HUES6 (cell line): ENCODE results near the gene XPC.

ENCODE experiments used
- H3K27ac ChIP-seq: 2 replicates; pipeline ENCODE4 v1.7.0; 2013; ENCODE audit warnings: low read depth, mild to moderate bottlenecking, low read length, inconsistent platforms
- H3K27me3 ChIP-seq: 2 replicates; pipeline ENCODE4 v1.6.1; 2013; ENCODE audit warnings: low read length; ENCODE audit not compliant: control insufficient read depth, insufficient read depth
- H3K36me3 ChIP-seq: 2 replicates; pipeline ENCODE4 v1.6.1; 2013; ENCODE audit warnings: low read length; ENCODE audit not compliant: control insufficient read depth, insufficient read depth
- H3K4me1 ChIP-seq: 2 replicates; pipeline ENCODE4 v1.6.1; 2013; ENCODE audit warnings: low read length; ENCODE audit not compliant: control insufficient read depth, insufficient read depth
- H3K4me3 ChIP-seq: 2 replicates; pipeline ENCODE4 v1.5.1; 2013; ENCODE audit warnings: low read depth, low read length
- H3K9ac ChIP-seq: one replicate; pipeline ENCODE4 v1.6.1; 2013; ENCODE audit warnings: mild to moderate bottlenecking, low read length
- H3K9me3 ChIP-seq: 2 replicates; pipeline ENCODE4 v1.6.1; 2013; ENCODE audit warnings: low read depth, low read length; ENCODE audit not compliant: control insufficient read depth, insufficient read depth

XPC gene

GRCh38 chr3:14169871-14170270 lies 8.5 kb downstream of the XPC start:
- Histone ChIP-seq H3K9ac (no peak overlapping the region), H3K4me1 (no peaks in the 10 kb centered on the region), H3K27ac (no peak overlapping the region), H3K4me3 (no peak overlapping the region), H3K9me3 (no peaks in the 10 kb centered on the region), H3K27me3 (no peaks in the 10 kb centered on the region), H3K36me3 (peaks cover 85% of the 10 kb centered on the region)

GRCh38 chr3:14169435-14169834 lies 9.0 kb downstream of the XPC start:
- Histone ChIP-seq H3K9ac (no peak overlapping the region), H3K36me3 (peaks cover 89% of the 10 kb centered on the region), H3K4me3 (no peak overlapping the region), H3K9me3 (no peaks in the 10 kb centered on the region), H3K27me3 (no peaks in the 10 kb centered on the region), H3K27ac (no peak overlapping the region), H3K4me1 (no peaks in the 10 kb centered on the region)

GRCh38 chr3:14166877-14167603 lies 11.4 kb downstream of the XPC start:
- no peak overlapping the region for H3K9ac ChIP-seq
- H3K4me1 ChIP-seq: no peaks in the 10 kb centered on the region
- no peak overlapping the region for H3K4me3 ChIP-seq
- peaks cover 100% of the 10 kb centered on the region for H3K36me3 ChIP-seq
- H3K27me3 ChIP-seq: no peaks in the 10 kb centered on the region
- no peak overlapping the region for H3K27ac ChIP-seq
- H3K9me3 ChIP-seq: peaks cover 6% of the 10 kb centered on the region; the same call in 1 of the 2 replicates

DNA sequence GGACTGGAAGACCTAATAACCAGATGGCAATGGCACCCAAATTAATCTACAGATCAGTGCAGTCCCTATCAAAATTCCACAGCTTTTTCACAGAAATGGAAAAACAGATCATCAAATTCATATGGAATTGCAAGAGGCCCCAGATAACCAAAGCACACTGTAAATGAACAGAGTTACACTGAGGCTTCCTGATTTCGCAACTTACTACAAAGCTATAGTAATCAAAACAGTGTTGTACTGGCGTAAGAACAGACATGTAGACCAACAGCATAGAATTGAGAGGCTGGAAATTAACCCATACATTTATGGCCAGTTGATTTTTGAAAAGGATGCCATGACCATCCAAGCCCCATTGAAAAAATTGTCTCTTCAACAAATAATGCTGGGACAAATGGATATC lies 16.2 kb downstream of the XPC start:
- no peaks in the 10 kb centered on the region for H3K4me1 ChIP-seq
- H3K4me3 ChIP-seq: no peak overlapping the region
- H3K36me3 ChIP-seq: peaks cover 100% of the 10 kb centered on the region
- H3K27ac ChIP-seq: no peak overlapping the region
- H3K9ac ChIP-seq: no peak overlapping the region
- peaks cover 12% of the 10 kb centered on the region; the same call in 1 of the 2 replicates for H3K9me3 ChIP-seq
- no peaks in the 10 kb centered on the region for H3K27me3 ChIP-seq

GRCh38 chr3:14161282-14161681 lies 17.1 kb downstream of the XPC start:
- no peak overlapping the region for H3K9ac ChIP-seq
- no peak overlapping the region for H3K27ac ChIP-seq
- H3K9me3 ChIP-seq: peaks cover 12% of the 10 kb centered on the region; the same call in 1 of the 2 replicates
- H3K4me3 ChIP-seq: no peak overlapping the region
- H3K4me1 ChIP-seq: no peaks in the 10 kb centered on the region
- peaks cover 100% of the 10 kb centered on the region for H3K36me3 ChIP-seq
- no peaks in the 10 kb centered on the region for H3K27me3 ChIP-seq

DNA sequence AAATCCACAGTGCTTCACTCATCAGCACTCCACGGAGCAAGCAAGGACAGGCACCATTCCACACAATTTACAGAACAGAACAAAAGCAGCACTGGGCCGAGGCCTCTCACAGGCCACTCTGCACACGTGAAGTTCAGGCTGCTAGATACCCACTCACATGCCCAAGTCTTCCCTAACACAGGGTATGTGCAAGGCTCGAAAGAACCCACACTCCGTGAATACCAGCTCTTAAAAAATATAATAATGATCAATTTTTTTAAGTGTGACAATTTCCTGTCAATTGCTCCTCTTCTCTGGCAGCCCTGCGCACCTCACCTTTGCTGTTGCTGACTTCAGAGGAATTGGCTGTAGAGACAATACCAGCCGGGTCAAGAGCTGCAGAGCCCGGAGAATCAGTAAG lies 19.0 kb downstream of the XPC start:
- no peak overlapping the region for H3K9ac ChIP-seq
- no peak overlapping the region for H3K27ac ChIP-seq
- H3K4me1 ChIP-seq: no peaks in the 10 kb centered on the region; the same call in 1 of the 2 replicates
- no peaks in the 10 kb centered on the region for H3K27me3 ChIP-seq
- peaks cover 93% of the 10 kb centered on the region for H3K36me3 ChIP-seq
- no peak overlapping the region for H3K4me3 ChIP-seq
- peaks cover 12% of the 10 kb centered on the region; the same call in 1 of the 2 replicates for H3K9me3 ChIP-seq

DNA sequence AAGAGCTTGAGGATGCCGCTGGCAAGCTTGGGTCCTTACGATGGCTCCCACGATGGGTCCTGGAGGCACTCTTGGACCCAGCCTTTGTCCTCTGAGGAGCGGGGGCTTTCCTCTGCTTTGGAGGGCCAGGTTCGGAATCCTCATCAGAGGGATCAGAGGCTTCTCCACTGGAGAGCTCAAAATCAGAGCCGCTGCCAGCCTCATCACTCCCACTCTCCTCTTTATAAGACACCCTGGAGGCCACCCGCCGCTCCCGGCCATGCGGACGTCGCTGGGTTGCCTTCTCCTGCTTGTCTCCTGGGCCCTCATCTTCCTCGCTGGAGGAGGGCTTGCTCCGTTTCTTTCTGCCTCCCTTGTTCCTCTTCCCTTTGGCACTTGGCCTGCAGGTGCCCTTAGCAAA lies 20.0 kb downstream of the XPC start:
- H3K36me3 ChIP-seq: peaks cover 93% of the 10 kb centered on the region
- H3K27me3 ChIP-seq: no peaks in the 10 kb centered on the region
- H3K4me3 ChIP-seq: no peak overlapping the region
- H3K9me3 ChIP-seq: peaks cover 12% of the 10 kb centered on the region; the same call in 1 of the 2 replicates
- no peaks in the 10 kb centered on the region; the same call in 1 of the 2 replicates for H3K4me1 ChIP-seq
- H3K9ac ChIP-seq: no peak overlapping the region
- H3K27ac ChIP-seq: no peak overlapping the region

GRCh38 chr3:14157951-14158350 lies 20.4 kb downstream of the XPC start:
- Histone ChIP-seq H3K4me1 (no peaks in the 10 kb centered on the region; the same call in 1 of the 2 replicates), H3K9me3 (peaks cover 12% of the 10 kb centered on the region; the same call in 1 of the 2 replicates), H3K4me3 (no peak overlapping the region), H3K27me3 (no peaks in the 10 kb centered on the region), H3K36me3 (peaks cover 93% of the 10 kb centered on the region), H3K9ac (no peak overlapping the region), H3K27ac (no peak overlapping the region)

- Histone ChIP-seq H3K9me3 (peaks cover 6% of the 10 kb centered on the region; the same call in 1 of the 2 replicates), H3K9ac (no peak overlapping the region), H3K27me3 (no peaks in the 10 kb centered on the region), H3K36me3 (peaks cover 93% of the 10 kb centered on the region), H3K4me3 (no peak overlapping the region), H3K27ac (no peak overlapping the region), H3K4me1 (no peaks in the 10 kb centered on the region; the same call in 1 of the 2 replicates)
Observed at GRCh38 chr3:14156843-14157561, 21.4 kb downstream of the XPC start.

GRCh38 chr3:14156201-14156600 lies 22.2 kb downstream of the XPC start:
- Histone ChIP-seq H3K36me3 (peaks cover 93% of the 10 kb centered on the region), H3K9ac (no peak overlapping the region)

DNA sequence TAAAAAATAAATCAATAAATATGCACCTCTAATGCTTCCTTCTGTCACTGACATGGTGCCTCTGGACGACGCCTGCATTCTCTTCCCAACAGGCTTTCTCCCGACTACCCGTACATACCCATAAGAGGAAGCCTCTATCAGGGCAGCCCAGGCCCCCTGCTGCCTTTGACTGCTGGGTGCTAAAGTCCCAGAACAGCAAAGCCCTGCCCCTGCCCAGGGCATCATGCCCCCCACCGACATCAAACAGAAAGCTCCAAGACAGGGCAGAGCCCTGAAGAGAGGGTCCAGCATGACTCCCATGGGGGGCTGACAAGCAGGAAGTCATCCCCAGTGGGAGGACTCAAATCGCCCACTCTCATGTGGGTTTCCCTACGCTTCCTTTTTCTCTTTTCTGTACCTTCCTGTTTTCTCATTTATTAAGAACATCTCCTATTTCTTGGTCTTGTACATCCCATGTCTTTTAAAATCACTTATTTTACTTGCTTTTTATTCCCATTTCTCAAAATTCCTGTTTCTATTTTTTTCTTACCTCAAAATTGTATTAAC lies 23.4 kb downstream of the XPC start:
- peaks cover 82% of the 10 kb centered on the region for H3K36me3 ChIP-seq
- H3K27me3 ChIP-seq: no peaks in the 10 kb centered on the region
- no peak overlapping the region for H3K27ac ChIP-seq
- H3K9me3 ChIP-seq: no peaks in the 10 kb centered on the region
- H3K4me3 ChIP-seq: no peak overlapping the region
- no peaks in the 10 kb centered on the region; the same call in 1 of the 2 replicates for H3K4me1 ChIP-seq
- H3K9ac ChIP-seq: no peak overlapping the region

More at GRCh38 chr3:14156201-14156600, 22.2 kb downstream of the XPC start:
- no peaks in the 10 kb centered on the region for H3K27me3 ChIP-seq
- H3K27ac ChIP-seq: no peak overlapping the region
- no peaks in the 10 kb centered on the region for H3K9me3 ChIP-seq
- H3K4me3 ChIP-seq: no peak overlapping the region
- no peaks in the 10 kb centered on the region; the same call in 1 of the 2 replicates for H3K4me1 ChIP-seq
